ENCODE data around the gene CCDC85A.

CCDC85A gene

GRCh38 chr2:56184500-56185011 lies 766 bp downstream of the CCDC85A start:
- Histone ChIP-seq H3K9ac (ENCODE audit: insufficient read length) (no peak overlapping the region), H3K4me3 (peak overlapping the region; percentile 76)

GRCh38 chr2:56185101-56185581 lies 1.4 kb downstream of the CCDC85A start:
- Histone ChIP-seq H3K36me3 (ENCODE audit: insufficient read depth, low read length) (no peaks in the 10 kb centered on the region), H3K9me3 (ENCODE audit: low read depth, low read length) (no peaks in the 10 kb centered on the region), H3K27ac (no peak overlapping the region), H3K4me3 (peak overlapping the region; percentile 30), H3K9ac (ENCODE audit: insufficient read length) (no peak overlapping the region)
- TF ChIP-seq EZH2 (IDR thresholded peaks at IDR 0.05) = no peak
- TF ChIP-seq POLR2AphosphoS5 (IDR thresholded peaks at IDR 0.05; ENCODE audit: borderline replicate concordance, low read depth, low read length) = no peak
- no peak for TF ChIP-seq FOXP2 (optimal IDR thresholded peaks at IDR 0.05; ENCODE audit: control extremely low read depth, extremely low read length, insufficient read depth)
- no peak for DNase-seq (ENCODE audit: low read depth, low spot score)

More at GRCh38 chr2:56184500-56185011, 766 bp downstream of the CCDC85A start:
- Histone ChIP-seq H3K27ac (no peak overlapping the region), H3K36me3 (ENCODE audit: insufficient read depth, low read length) (no peaks in the 10 kb centered on the region), H3K9me3 (ENCODE audit: low read depth, low read length) (no peaks in the 10 kb centered on the region)
- no peak for DNase-seq (ENCODE audit: low read depth, low spot score)
- TF ChIP-seq EZH2 (IDR thresholded peaks at IDR 0.05) (no peak), FOXP2 (optimal IDR thresholded peaks at IDR 0.05; ENCODE audit: control extremely low read depth, extremely low read length, insufficient read depth) (no peak), POLR2AphosphoS5 (IDR thresholded peaks at IDR 0.05; ENCODE audit: borderline replicate concordance, low read depth, low read length) (no peak)

DNA sequence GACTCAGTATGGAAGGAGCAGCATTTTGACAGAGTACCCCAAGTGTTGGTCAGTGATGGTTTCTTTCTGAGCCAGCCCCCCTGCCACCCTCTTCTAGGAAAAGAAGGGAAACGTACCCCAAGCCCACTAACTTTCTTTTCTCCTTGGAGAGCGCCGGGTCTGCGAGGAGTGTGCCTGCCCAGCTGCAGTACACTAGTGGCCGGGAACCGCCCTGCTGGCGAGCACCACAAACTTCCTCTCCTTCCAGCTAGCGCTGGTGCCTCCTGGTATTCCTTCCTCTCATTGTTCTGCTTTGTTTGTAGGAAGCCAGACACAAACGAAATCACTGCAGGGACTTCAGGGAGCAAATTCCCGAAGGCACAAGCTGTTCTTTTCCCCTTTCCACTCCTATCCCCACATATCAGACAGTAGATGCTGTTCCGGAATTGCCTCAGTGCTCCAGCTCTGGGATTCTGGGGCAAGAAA lies 1.8 kb downstream of the CCDC85A start:
- no peak overlapping the region for H3K27ac ChIP-seq
- no peak overlapping the region for H3K4me3 ChIP-seq
- TF ChIP-seq EZH2 (IDR thresholded peaks at IDR 0.05) (peak; percentile 65), FOXP2 (optimal IDR thresholded peaks at IDR 0.05; ENCODE audit: control extremely low read depth, extremely low read length, insufficient read depth) (no peak)
- H3K9ac ChIP-seq (ENCODE audit: insufficient read length) = no peak overlapping the region
- H3K36me3 ChIP-seq (ENCODE audit: insufficient read depth, low read length) = no peaks in the 10 kb centered on the region
- H3K9me3 ChIP-seq (ENCODE audit: low read depth, low read length) = no peaks in the 10 kb centered on the region
- DNase-seq (ENCODE audit: low read depth, low spot score) = no peak

GRCh38 chr2:56191617-56192016 lies 7.8 kb downstream of the CCDC85A start:
- no peak overlapping the region for H3K27ac ChIP-seq
- H3K36me3 ChIP-seq (ENCODE audit: insufficient read depth, low read length) = no peaks in the 10 kb centered on the region
- no peak overlapping the region for H3K4me3 ChIP-seq
- no peaks in the 10 kb centered on the region for H3K9me3 ChIP-seq (ENCODE audit: low read depth, low read length)
- TF ChIP-seq POLR2AphosphoS5 (IDR thresholded peaks at IDR 0.05; ENCODE audit: borderline replicate concordance, low read depth, low read length) (no peak), FOXP2 (optimal IDR thresholded peaks at IDR 0.05; ENCODE audit: control extremely low read depth, extremely low read length, insufficient read depth) (no peak), EZH2 (IDR thresholded peaks at IDR 0.05) (no peak)
- no peak overlapping the region for H3K9ac ChIP-seq (ENCODE audit: insufficient read length)
- no peak for DNase-seq (ENCODE audit: low read depth, low spot score)

GRCh38 chr2:56192664-56193305 lies 9.0 kb downstream of the CCDC85A start:
- Histone ChIP-seq H3K9ac (ENCODE audit: insufficient read length) (no peak overlapping the region), H3K27ac (no peak overlapping the region), H3K9me3 (ENCODE audit: low read depth, low read length) (no peaks in the 10 kb centered on the region)

DNA sequence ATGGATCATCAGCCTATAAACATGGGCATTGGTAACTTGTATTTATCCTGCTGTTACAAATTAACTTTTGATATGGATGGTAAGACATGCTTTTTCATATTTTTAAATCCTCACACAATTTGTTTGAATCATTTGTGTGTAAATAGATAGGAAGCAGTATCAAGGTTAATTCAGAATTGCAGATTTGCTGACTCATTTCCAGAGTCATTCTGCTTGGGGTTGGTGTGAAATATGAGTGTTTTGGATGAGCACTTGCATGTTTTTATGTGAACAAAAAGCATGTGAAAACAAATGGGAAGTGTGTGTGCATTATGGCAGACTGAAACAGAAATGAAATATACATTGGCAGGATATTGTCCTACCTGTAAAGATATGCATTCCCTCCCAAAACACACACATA lies 11.8 kb downstream of the CCDC85A start:
- Histone ChIP-seq H3K4me3 (no peak overlapping the region), H3K27ac (no peak overlapping the region), H3K9ac (ENCODE audit: insufficient read length) (no peak overlapping the region), H3K36me3 (ENCODE audit: insufficient read depth, low read length) (no peaks in the 10 kb centered on the region), H3K9me3 (ENCODE audit: low read depth, low read length) (no peaks in the 10 kb centered on the region)
- TF ChIP-seq POLR2AphosphoS5 (IDR thresholded peaks at IDR 0.05; ENCODE audit: borderline replicate concordance, low read depth, low read length) = no peak
- no peak for TF ChIP-seq EZH2 (IDR thresholded peaks at IDR 0.05)
- TF ChIP-seq FOXP2 (optimal IDR thresholded peaks at IDR 0.05; ENCODE audit: control extremely low read depth, extremely low read length, insufficient read depth) = no peak
- DNase-seq (ENCODE audit: low read depth, low spot score) = no peak

More at GRCh38 chr2:56192664-56193305, 9.0 kb downstream of the CCDC85A start:
- TF ChIP-seq EZH2 (IDR thresholded peaks at IDR 0.05) (no peak), FOXP2 (optimal IDR thresholded peaks at IDR 0.05; ENCODE audit: control extremely low read depth, extremely low read length, insufficient read depth) (no peak), POLR2AphosphoS5 (IDR thresholded peaks at IDR 0.05; ENCODE audit: borderline replicate concordance, low read depth, low read length) (no peak)
- Histone ChIP-seq H3K4me3 (no peak overlapping the region), H3K36me3 (ENCODE audit: insufficient read depth, low read length) (no peaks in the 10 kb centered on the region)
- no peak for DNase-seq (ENCODE audit: low read depth, low spot score)

DNA sequence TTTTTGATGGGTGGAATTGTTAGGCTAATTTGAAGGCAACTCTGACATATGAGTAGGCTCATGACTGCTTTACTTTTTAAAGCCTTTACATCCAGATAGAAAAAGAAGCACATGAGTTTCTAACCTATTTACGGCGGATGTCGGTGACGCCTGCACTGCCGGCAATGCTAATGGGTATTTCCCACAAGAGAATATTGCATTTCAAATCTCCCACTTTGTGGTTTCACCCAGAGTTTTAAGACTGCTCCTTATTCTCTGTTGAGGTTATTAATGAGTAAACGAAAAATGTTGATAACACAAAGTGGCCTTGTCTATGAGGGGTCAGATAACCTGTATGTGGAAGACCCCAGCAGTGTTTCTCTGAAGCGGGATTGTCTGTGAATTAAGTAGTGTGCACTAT lies 14.0 kb downstream of the CCDC85A start:
- Histone ChIP-seq H3K9me3 (ENCODE audit: low read depth, low read length) (no peaks in the 10 kb centered on the region), H3K9ac (ENCODE audit: insufficient read length) (no peak overlapping the region), H3K27ac (no peak overlapping the region), H3K36me3 (ENCODE audit: insufficient read depth, low read length) (no peaks in the 10 kb centered on the region), H3K4me3 (no peak overlapping the region)
- TF ChIP-seq POLR2AphosphoS5 (IDR thresholded peaks at IDR 0.05; ENCODE audit: borderline replicate concordance, low read depth, low read length) (no peak), FOXP2 (optimal IDR thresholded peaks at IDR 0.05; ENCODE audit: control extremely low read depth, extremely low read length, insufficient read depth) (no peak)
- no peak for DNase-seq (ENCODE audit: low read depth, low spot score)

GRCh38 chr2:56198936-56199335 lies 15.1 kb downstream of the CCDC85A start:
- Histone ChIP-seq H3K27ac (no peak overlapping the region), H3K9ac (ENCODE audit: insufficient read length) (no peak overlapping the region), H3K4me3 (no peak overlapping the region), H3K9me3 (ENCODE audit: low read depth, low read length) (no peaks in the 10 kb centered on the region), H3K36me3 (ENCODE audit: insufficient read depth, low read length) (no peaks in the 10 kb centered on the region)
- TF ChIP-seq EZH2 (IDR thresholded peaks at IDR 0.05) (no peak), FOXP2 (optimal IDR thresholded peaks at IDR 0.05; ENCODE audit: control extremely low read depth, extremely low read length, insufficient read depth) (no peak), POLR2AphosphoS5 (IDR thresholded peaks at IDR 0.05; ENCODE audit: borderline replicate concordance, low read depth, low read length) (no peak)
- DNase-seq (ENCODE audit: low read depth, low spot score) = no peak
